ENCODE measurements around the gene STK32C.
"Not testable (repeated sequence)": the region's sequence is repeated elsewhere in the genome, so short reads cannot be mapped to it uniquely, and the experiment has no call there.

The STK32C gene

DNA sequence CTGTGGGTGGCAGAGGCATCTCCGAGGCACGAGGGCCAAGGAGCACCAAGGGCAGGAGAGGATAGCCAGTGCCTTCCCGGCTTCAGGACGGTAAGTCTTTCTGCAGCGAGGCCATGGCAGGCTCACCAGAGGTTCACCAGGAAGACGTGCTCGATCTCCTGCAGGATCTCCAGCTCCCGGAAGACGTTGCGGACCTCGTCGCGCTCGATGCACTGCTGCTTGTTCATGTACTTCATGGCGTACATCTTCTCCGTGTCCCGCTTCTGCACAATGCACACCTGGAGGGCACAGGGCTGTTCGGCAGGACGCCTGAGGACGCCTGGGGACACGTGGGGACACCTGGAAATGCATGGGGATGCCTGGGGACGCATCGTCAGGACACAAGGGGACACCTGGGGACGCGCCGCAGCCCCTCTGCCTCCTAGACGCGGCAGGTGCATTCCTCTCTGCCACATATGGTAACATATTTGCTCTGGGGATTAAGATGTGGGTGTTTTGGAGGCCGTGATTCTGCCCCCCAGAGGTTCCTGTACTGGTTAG, 79.8 kb downstream of the STK32C start:
- DNase-seq: no peak

DNA sequence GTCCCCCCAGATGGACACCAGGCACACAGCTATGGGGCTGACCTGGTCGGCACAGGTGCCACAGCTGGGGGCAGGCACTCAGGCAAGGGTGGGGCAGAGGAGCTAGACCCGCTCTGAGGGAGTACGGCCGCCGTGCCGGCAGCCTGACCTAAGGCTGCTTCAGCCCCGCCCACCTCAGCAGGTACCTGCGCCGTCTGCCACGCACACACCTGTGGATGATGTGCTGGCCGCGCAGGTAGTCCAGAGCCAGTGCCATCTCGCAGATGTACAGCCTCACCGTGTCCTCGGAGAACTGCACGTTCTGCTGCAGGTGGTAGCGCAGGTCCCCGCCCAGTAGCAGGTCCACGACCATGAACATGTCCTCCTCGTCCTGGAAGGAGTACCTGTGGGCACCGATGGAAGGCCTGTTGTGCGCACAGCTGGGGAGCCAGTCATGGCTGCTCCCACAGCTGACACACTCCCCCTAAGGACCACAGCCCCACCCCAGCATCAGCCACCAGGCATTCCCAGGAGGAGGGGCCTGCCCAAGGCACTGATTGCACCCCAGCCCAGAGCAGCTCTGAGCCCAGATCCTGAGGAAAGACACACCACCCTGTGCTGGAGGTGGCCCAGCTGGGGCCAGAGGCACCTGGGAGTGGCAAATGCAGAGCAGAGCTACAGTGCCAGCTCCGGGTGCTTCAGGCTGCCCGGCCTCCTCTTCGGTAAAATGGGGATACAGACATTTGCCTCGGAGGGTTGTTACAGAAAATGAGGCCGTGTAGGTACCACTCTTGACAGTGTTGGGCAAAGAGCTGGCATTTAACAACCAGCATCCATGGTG, 81.0 kb downstream of the STK32C start:
- no peak for DNase-seq

DNA sequence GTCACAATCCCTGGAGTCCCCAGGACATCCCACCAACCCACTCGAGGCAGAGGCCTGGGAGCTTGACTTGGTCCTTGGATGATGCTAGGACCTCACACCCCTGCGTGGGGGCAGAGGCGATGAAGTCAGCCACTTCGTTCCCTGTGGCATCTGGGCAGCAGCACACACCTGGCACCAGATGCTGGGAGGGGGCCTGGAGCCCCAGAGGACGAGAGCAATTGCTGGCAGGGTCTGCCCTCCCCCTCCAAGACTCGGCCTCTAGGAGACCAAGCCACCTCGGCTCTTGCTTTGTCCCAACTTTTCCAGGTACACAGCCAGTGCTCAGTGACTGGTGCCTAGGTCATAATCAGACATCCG, 81.9 kb downstream of the STK32C start:
- no peak for DNase-seq

DNA sequence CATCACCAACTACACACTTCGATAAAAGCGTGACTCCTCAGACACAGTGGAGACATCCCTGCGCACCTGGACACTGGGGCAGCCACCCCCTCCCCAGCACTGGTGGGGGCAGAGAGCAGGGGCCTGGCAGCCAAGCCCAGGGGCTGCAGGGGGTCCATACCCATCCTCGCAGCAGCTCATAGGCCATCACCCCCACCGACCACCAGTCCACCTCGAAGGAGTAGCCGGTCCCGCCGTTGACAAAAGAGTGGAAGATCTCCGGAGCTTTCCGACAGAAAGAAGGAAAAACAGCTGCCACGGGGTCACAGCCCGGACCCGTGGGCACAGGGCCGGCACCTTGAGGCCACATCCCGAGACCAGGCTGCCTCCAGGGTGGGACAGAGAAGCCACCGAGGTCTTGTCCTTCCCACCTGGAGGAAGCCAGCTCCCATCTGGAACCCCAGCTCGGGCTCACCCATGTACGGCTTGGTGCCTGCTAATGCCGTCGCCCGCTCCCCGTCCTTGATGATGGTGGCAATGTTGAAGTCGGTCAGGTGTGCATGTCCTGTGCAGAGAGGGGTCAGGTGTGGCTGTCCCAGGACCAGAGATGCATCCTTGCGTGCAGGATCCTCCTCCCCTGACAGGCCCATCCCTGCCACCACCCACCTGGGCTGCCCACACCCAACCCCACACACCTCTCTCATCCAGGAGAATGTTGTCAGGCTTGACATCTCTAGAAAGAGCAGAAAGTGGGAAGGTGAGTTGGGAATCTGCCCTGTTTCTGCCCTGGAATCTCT, 82.5 kb downstream of the STK32C start:
- no peak for DNase-seq

DNA sequence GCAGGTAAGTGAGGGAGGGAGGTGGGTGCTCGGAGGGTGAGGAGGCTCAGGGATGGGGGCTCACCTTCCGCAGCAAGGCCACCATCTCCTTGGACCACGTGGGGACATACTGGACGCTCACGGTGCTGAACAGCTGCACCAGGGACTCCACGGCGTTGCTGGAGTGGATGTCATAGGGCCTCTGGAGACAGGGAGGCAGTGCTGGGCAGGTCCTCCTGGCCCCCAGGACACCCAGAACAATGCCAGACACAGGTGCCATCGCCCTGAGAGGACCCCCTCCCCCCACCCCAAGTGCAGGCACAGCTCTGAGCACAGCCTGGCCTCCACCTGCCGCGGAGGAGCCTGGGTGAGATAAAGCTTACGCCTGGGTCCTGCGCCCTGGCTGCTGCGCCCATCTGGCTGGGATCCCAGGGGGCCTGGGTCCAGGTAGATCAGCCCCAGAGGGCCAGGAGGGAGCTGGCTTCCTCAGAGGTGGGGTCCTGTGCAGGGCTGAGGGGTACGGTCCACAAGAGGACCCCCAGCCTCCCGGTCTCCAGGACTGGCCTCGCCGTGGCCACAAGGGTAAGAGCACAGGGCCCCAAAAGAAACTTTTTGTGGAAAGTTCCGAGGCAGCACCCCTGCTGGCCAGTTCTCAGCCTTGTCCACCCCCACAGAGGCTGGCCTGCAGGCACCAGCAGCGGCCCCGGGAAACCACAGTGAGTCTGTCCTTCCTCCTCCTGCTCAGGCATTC, 83.2 kb downstream of the STK32C start:
- DNase-seq: no peak

DNA sequence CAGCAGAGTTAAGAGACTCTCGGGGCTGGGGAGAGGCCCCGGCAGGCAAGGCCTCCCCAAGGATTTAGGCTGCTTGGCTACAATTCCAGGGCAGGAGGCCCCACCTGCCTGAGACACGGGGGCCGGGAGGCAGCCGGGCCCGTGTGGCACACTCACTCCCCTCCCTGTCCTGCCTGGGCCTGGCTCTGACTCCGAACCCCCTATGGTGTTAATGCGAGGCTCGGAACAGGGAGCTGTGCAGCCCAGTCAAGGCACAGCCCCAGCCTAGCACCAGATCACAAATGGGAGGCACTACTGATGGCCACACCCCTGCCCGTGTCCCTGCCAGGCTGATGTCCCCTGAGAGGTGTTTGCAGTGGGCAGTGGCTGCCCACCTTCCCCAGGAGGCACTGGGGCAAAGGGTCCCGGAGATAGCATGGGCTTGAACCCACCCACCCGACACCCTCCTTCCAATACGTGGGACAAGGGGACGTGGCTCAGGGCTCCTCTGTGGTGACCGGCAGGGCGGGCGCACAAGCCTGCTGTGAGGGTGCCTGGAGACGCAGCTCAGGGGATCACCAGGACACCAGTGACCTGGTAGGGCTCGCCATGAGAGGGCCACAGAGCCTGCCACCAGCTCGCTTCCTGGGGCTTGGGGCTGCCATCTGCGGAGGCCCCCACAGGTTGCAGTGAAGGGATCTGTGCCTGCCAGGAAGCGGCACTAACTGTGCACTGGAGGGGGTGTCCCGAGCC, 84.0 kb downstream of the STK32C start:
- no peak for DNase-seq

DNA sequence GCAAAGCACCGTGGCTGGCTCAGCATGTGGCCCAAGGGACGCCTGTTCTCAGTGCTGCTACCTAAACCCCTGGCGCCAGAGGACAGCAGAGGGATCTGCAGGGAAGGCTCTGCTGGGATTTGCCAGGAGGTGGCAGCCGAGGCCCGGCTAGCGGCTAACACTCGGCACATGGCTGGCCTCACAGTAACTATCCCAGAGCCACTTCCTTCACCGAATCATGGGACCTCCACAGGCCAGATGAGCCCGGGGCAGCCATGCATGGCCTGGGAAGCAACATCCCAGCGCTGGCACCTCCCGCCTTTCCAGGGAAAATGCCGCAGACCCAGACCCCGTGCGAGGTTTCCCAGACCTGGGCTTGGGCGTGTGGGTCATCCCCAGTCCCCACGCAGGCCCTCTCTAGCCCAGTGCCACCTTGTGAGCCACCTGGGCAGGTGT, 84.6 kb downstream of the STK32C start:
- peak; percentile 84 for DNase-seq

DNA sequence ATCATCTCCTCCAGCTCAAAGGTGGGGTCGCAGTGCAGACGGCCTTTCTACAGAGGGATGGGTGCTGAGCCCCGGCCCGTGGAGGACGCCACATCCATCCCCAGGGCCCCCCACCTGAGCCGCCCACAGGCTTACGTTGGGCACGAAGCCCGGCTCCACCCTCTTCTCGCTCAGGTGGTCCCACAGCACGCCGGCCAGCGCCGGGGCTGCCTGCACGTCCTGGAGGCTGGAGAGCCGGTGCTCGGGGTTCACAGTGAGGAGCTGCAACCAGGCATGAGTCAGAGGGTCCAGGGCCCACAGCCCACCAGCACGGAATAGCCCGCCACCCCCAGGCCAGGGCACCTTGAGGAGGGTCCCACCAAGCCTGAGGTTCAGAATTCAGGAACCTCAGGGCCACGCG, 85.0 kb downstream of the STK32C start:
- DNase-seq: no peak

DNA sequence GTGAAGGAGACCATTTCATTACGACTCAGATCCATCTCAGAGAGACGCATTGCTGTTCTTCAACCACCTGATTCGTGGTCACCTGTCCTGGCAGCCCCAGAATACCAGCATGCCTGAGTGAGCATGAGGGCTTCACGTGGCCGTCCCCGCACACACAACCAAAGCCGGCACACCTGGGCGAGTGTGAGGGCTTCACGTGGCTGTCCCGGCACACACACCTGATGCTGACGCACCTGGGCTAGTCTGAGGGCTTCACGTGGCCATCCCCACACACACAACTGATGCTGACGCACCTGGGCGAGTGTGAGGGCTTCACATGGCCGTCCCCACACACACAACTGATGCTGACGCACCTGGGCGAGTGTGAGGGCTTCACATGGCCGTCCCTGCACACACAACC, 86.8 kb downstream of the STK32C start:
- DNase-seq: not testable (repeated sequence)

DNA sequence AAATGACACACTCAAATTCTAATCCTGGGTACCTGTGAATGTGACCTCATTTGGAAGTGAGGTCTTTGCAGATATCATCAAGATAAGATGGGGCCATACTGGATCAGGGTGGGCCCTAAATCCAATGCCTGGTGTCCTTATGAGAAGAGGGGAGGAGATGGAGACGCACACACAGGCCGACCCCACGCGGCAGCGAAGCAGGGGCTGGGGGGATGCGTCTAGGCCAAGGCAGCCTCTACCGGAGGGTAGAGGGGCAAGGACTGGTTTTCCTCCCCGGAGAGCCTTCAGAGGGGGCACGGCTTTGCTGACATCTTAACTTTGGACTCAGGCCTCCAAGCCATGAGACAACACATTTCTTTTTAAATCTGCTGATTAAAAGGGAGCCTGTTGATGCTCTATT, 87.7 kb downstream of the STK32C start:
- no peak for DNase-seq

DNA sequence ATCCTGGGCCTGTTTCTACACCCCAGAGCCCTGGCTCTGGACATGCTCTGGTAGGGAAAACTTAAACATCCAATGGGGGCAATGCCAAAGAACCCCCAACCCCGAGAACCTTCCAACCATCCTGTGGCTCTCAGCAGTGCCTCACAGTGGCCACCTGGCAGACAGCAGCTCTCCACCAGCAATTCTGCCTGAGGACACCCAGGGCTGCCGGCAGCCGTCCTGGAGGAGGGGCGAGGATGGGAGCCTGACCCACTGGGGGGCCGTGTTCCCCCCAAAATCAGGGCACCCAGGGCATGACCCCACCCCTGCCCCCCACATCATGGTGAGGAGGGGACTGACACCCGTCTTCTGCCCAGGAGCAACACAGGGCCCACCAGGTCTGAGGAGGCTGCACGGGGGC, 88.3 kb downstream of the STK32C start:
- no peak for DNase-seq

DNA sequence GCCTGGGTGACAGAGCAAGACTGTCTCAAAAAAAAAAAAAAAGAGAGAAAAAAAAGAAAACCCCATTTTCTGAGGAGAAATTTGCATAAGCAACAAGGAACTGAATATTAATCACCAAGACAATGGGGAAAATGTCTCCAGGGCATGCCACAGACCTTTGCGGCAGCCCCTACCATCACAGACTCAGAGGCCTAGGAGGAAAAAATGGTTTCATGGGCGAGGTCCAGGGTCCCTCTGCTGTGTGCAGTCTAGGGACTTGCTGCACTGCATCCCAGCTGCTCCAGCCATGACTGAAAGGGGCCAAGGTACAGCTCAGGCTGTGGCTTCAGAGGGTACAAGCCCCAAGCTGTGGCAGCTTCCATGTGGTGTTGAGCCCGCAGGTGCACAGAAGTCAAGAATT, 91.3 kb downstream of the STK32C start:
- not testable (repeated sequence) for DNase-seq

DNA sequence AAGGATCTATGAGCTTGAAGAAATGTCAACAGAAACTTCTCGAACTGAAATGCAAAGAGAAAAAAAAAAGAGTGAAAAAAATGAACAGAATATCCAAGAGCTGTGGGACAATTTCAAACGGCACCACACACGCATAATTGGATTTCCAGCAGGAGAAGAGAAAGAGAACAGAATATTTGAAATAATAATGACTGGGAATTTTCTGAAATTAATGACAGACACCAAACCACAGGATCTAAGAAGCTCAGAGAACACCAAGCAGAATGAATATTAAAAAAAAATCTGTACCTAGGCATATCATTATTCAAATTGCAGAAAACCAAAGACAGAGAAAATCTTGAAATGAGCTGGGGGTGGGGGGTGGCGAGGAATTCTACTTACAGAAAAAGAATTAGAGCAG, 93.8 kb downstream of the STK32C start:
- no peak for DNase-seq

DNA sequence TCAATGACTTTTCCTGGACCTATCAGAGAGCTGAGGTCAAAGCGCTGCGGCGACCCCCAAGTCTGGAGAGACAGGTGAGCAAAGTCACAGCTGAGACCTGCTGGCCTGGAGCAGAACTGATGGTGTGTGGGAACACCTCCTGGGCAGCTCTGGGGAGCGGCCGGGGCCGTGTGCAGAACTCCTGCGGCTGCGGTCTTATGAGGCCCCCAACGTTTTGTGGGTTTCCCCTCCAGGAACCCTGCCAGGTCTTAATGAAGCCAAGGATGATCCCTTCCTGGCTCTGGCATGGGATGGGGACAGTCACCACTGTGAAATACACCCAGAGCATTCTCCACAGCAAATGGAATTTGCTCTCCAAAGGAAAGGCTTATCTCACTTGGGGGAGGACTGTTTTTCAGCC, 94.9 kb downstream of the STK32C start:
- no peak for DNase-seq

DNA sequence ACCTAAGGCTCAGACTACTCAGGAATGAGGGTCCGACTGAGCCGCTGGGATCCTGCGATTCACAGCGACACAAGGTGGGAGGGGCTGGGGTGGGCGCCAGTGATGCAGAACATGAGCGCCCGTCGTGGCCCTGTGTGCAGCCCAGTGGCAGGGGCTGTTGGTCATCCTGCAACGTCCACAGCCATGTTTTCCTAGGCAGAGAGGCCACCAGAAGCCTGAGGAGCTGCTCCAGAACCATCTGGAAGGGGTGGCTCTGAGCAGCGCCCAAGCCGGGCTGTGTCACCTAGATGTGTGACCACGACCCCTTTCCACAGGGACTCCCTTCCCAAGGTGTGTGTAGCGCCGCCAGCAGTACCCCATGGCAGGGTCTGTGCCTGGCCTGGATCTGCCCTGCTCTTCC, 96.5 kb downstream of the STK32C start:
- no peak for DNase-seq

DNA sequence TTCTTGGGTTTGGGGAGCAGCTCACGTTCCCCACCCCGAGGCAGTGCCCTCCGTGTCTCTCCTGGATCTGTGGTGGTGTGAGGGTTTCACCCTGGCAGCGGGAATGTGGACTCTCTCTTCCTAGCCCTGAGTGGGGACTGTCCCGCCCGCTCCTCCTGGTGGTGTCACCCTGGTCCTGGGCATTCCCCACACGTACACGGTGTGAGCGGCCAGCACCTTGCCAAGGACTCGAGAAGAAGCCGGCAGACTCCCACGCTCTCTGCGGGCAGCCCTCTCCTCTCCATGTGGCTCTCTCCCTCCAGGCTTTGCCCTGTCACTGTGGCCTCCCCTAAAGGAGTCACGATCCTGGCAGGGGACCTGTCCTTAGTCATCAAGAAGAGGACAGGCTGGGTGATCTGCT, 97.0 kb downstream of the STK32C start:
- no peak for DNase-seq

DNA sequence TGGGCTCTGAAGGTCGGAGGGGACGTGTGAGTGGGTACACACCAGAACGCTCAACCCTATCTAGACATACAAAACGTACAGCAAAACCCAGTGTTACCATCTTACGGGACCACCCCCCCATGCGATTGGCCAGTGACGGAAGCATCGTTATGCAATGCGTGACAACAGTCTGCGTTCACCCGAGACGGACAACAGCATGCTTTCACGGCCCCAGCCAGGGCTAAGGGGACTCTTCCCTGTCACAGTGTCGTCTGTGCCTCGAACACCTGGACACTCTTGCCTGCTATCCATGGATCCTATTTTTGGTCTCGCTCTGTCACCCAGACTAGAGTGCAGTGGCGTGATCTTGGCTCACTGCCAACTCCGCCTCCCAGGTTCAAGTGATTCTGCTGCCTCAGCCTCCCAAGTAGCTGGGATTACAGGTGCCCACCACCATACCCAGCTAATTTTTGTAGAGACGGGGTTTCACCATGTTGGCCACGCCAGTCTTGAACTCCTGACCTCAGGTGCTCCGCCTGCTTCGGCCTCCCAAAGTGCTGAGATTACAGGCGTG, 97.7 kb downstream of the STK32C start:
- DNase-seq: no peak

DNA sequence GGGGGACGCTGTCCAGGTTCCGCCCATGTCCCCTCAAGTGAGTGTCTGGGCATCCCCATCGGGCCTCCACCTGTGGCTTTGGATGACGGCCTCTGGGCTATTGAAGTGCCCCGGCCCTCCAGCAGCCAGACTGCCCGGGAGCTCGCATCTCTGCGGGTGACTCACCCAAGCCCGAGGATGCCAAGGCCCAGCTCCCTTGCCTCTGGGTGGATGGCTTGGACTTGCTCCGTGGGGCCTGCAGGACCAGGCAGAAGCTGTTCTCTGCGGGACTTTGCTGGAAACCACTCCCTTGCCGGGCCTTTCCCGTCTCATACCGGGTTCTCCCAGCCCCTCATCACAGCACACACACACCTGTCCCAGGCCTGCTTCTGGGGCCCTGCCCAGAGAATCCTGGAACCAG, 98.6 kb downstream of the STK32C start:
- DNase-seq: no peak

DNA sequence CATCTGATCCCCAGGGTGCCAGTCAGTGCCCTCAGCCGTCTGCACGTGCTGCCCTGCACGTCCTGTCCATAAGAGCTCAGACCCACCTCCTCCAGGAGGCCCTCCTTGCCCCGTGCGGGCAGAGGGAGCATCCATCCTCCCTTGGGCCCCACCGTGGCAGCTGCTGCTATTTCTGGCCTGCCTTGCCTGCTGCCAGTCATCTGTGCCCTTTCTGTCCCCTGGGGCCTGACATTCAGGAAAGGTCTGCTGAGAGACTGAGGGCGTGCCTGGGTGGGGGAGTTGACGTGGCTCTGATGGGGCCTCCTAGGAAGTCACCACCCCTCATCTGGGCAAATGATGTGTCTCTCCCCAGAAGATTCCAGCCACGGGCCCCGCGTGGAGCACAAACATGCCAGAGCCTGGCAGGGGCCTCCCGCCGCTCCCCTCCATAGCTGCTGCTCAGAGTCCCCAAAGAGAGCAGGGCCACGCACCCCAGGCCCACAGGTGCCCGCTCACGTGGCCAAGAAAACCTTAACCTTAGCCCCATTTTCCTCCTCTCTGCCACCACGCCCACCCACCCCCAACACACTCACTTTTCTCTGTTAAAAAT, 99.2 kb downstream of the STK32C start:
- DNase-seq: no peak

DNA sequence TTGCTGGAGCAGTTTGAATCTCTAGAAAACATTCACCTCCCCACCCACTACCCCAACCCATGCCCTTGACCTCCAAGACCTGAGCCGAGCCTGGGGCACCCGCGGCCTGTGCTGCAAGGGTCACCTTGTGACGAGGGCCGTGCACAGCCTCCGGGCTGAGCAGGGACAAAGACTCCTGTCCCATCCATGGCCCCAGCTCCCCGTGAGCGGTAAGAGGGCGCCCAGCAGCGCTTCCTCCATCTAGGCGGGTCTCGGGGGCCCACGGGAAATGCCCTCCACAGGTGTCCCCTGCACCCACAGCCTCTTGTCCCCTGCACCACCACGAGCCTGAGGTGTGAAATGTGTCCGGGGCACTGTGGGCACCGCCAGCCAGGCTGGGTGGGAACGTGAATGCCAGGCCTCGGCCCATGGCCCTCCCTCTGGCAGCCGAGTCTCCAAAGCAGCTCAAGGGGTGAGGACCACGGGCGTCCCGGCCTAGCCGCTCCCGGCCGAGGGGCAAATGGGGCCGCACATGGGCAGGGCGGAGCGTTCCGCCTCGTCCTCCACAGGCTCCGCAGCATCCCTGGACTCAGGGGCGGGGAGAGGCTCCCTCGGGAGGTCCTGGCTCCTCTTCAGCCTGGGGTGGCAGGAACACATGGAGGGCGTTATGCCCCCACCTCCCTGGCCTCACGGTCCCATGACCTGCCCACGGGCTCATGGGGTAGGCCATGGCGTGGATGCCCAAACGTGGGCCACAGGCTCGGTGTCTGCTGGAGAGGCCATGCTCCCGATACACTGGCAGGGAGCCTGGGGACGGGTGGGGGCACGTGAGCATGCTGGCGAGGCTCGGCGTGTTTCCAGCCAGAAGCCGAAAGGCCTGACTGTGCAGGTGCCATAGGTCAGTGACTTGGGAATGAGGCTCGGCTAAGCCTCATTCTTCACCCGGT, 100.0 kb downstream of the STK32C start:
- no peak for DNase-seq
